Common myeloid progenitor, CD34-positive (primary cell): ENCODE data around the gene RRAGC. TPM values are rescaled to one million over a fixed set of nuclear protein-coding genes. Genes with fewer than 3 reads are reported as not detected.

ENCODE experiments used
- CTCF ChIA-PET: fragments of 350-600 bp; sonication (Branson Sonifier 250); formaldehyde crosslinking; loops from one replicate; lab custom pipeline; 2021; ENCODE audit warnings: antibody characterized with exemption; lab: Charles Lee
- POLR2A ChIA-PET: fragments of 350-600 bp; sonication (Branson Sonifier 250); formaldehyde crosslinking; loops from one replicate; lab custom pipeline; 2021; ENCODE audit warnings: antibody characterized with exemption; lab: Charles Lee
- DNase-seq, 3 donors: peaks; one replicate each; pipeline versions ENCODE4 v3.0.0 to v3.0.0-alpha.2; 2013
- H3K27ac ChIP-seq, 2 experiments: 1 replicate in 1 of 2; 2 replicates in 1 of 2; pipeline ENCODE4 v1.7.0; 2013; ENCODE audit warnings: inconsistent platforms in 2 of 2, low read length in 2 of 2, mild to moderate bottlenecking in 2 of 2, low read depth in 1 of 2, moderate library complexity in 1 of 2; ENCODE audit not compliant: severe bottlenecking in 2 of 2, insufficient read depth in 1 of 2, poor library complexity in 1 of 2
- H3K27me3 ChIP-seq, 5 experiments: replicated peaks in 2 of 5; 1 replicate in 3 of 5; 2 replicates in 2 of 5; pipeline versions ENCODE4 v1.6.1 to v1.7.0; 2013; ENCODE audit warnings: low read length in 4 of 5, mild to moderate bottlenecking in 2 of 5, moderate library complexity in 2 of 5, inconsistent platforms in 1 of 5; ENCODE audit not compliant: insufficient read depth in 5 of 5, control insufficient read depth in 4 of 5
- H3K36me3 ChIP-seq, 4 experiments: 1 replicate in 2 of 4; 2 replicates in 2 of 4; pipeline versions ENCODE4 v1.6.1 to v1.7.0; 2013; ENCODE audit warnings: low read length in 3 of 4, control low read depth in 1 of 4, mild to moderate bottlenecking in 1 of 4; ENCODE audit not compliant: control insufficient read depth in 4 of 4, insufficient read depth in 4 of 4
- H3K4me1 ChIP-seq, 4 experiments: 1 replicate in 3 of 4; 2 replicates in 1 of 4; pipeline versions ENCODE4 v1.6.1 to v1.7.1; 2013; ENCODE audit warnings: low read length in 3 of 4, mild to moderate bottlenecking in 3 of 4, control low read depth in 1 of 4, inconsistent platforms in 1 of 4, moderate library complexity in 1 of 4; ENCODE audit not compliant: control insufficient read depth in 4 of 4, insufficient read depth in 4 of 4; ENCODE audit errors: control extremely low read depth in 1 of 4
- H3K4me3 ChIP-seq, 7 experiments: 1 replicate in 4 of 7; 2 replicates in 3 of 7; pipeline versions ENCODE4 v1.5.1 to v1.7.0; 2013; ENCODE audit warnings: mild to moderate bottlenecking in 7 of 7, low read length in 6 of 7, moderate library complexity in 6 of 7, inconsistent platforms in 2 of 7, low read depth in 2 of 7, control low read depth in 1 of 7; ENCODE audit not compliant: insufficient read depth in 4 of 7, control insufficient read depth in 1 of 7; ENCODE audit errors: extremely low read depth in 1 of 7
- H3K9me3 ChIP-seq, 5 experiments: 1 replicate in 4 of 5; 2 replicates in 1 of 5; pipeline versions ENCODE4 v1.6.1 to v1.7.1; 2013; ENCODE audit warnings: low read length in 4 of 5, mild to moderate bottlenecking in 2 of 5, inconsistent platforms in 1 of 5, low read depth in 1 of 5, moderate library complexity in 1 of 5; ENCODE audit not compliant: control insufficient read depth in 4 of 5, insufficient read depth in 2 of 5; ENCODE audit errors: control extremely low read depth in 1 of 5
- WGBS: methylation state at CpG from one replicate; pipeline ENCODE4 v1.1.5; 2013; ENCODE audit not compliant: insufficient coverage; 5-methylcytosine and 5-hydroxymethylcytosine counted together
- polyA plus RNA-seq: library from polyadenylated mRNA; unstranded; fragments of 120-200 nt; gene quantifications from one replicate; pipeline ENCODE4 v1.2.1, GENCODE V29; 2013

The RRAGC gene, protein sequence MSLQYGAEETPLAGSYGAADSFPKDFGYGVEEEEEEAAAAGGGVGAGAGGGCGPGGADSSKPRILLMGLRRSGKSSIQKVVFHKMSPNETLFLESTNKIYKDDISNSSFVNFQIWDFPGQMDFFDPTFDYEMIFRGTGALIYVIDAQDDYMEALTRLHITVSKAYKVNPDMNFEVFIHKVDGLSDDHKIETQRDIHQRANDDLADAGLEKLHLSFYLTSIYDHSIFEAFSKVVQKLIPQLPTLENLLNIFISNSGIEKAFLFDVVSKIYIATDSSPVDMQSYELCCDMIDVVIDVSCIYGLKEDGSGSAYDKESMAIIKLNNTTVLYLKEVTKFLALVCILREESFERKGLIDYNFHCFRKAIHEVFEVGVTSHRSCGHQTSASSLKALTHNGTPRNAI
- 18.4 TPM for polyA plus RNA-seq

DNA sequence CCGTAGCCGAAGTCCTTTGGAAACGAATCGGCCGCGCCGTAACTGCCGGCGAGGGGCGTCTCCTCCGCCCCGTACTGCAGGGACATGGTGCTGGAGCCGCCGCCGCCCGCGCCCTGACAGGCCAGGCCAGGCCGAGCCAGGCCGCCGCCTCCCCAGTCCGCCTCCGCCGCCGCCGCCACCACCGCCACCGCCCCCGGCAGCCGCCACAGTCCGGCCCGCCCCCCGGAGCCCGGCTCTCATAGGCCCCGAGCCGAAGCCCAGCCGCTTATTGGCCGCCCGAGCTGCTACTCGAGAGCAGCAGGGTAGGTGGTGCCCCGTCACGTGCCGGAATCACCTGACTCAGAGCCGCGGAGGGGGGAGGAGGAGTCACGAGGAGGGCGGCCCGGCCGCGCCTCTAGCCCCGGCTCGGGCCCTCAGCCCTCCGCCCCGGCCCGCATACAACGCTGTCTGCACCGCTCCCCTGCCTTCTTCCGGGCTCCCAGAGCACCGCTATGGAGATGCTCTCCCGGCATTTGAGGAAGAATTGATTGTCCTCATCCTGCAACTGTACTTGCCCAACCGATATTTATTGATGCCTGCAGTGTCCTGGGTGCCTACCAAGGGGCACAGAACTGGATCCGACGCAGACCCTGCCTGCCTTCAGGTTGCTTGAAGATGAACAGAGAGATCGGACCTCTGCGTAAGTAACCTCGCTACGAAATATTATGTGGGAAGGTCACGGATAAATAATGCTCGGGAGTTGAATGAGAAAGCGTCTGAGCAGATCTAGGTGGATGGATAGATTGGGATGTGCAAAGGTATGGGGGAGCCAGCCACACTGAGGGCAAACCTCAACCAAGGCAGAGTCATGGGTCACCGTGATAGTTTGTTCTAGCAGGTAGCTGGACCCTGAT is at the start of gene RRAGC:
TSS of gene RRAGC (minus strand) at position 212 of the 893 bp plus-strand sequence. CDS start at position 86, 126 bp downstream.
- peaks cover 8 to 22% (median 21%) of the 10 kb centered on the region in 4 experiments for H3K4me1 ChIP-seq
- peaks cover 6 to 35% (median 21%) of the 10 kb centered on the region in 4 experiments for H3K36me3 ChIP-seq
- ChIA-PET POLR2A (interaction anchor here (0.9 kb wide), 1 partner anchor 11 kb away, joined by 3 read pairs; no protein-coding TSS in a partner anchor), CTCF (interaction anchor here (0.8 to 1.7 kb wide), 3 partner anchors 11 to 13 kb away, joined by 3 to 4 read pairs (median 3); partner anchors contain the start of gene MYCBP)
- H3K9me3 ChIP-seq = no peaks in the 10 kb centered on the region
- H3K27ac ChIP-seq = peak within 1 kb of the TSS; percentile 53 to 85
- no peaks in the 10 kb centered on the region for H3K27me3 ChIP-seq
- H3K4me3 ChIP-seq = peak within 1 kb of the TSS; percentile 88 to 95 (median 92)
- DNase-seq = peak; percentile 97 to 99 (median 98)
- whole genome bisulfite sequencing = under 1% methylated on average over 57 of the region's 70 CpGs

- POLR2A ChIA-PET = no interaction called here
- DNase-seq = no peak
- CTCF ChIA-PET = no interaction called here
- Histone ChIP-seq H3K4me3 (no peak overlapping the region), H3K36me3 (no peaks in the 10 kb centered on the region), H3K27ac (no peak overlapping the region), H3K4me1 (no peaks in the 10 kb centered on the region), H3K27me3 (no peaks in the 10 kb centered on the region), H3K9me3 (peaks cover 0 to 6% (median 0%) of the 10 kb centered on the region in 5 experiments)
- 91% methylated on average over 12 of the region's 13 CpGs for WGBS
These were observed 49.2 kb upstream of the RRAGC start for GRCh38 chr1:38908821-38909220.

DNA sequence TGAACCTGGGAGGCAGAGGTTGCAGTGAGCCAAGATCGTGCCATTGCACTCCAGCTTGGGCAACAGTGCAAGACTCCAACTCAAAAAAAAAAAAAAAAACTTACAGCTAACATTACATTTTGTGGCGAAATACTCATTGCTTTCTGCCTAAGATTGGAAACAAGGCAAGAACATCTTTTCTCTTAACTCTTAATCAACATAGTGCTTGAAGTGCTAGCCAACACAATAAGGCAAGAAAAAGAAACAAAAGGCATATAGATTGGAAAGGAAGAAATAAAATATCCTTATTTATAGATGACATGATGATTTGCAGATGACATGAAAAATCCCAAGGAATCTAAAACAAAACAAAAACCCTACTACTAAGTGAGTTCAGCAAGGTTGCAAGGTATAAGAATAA is 46.4 kb upstream of the RRAGC start:
- no peak overlapping the region for H3K4me3 ChIP-seq
- peaks cover 0 to 6% (median 0%) of the 10 kb centered on the region in 5 experiments for H3K9me3 ChIP-seq
- no peaks in the 10 kb centered on the region for H3K27me3 ChIP-seq
- H3K36me3 ChIP-seq = no peaks in the 10 kb centered on the region
- POLR2A ChIA-PET = interaction anchor here (0.7 kb wide), 1 partner anchor 688 kb away, joined by 4 read pairs; no protein-coding TSS in a partner anchor
- H3K4me1 ChIP-seq = no peaks in the 10 kb centered on the region
- no CpG with 5 or more reads among the region's 2 CpGs for WGBS
- H3K27ac ChIP-seq = no peak overlapping the region
- DNase-seq = no peak
- CTCF ChIA-PET = no interaction called here

- CTCF ChIA-PET = no interaction called here
- H3K36me3 ChIP-seq = no peaks in the 10 kb centered on the region
- H3K4me3 ChIP-seq = no peak overlapping the region
- 100% methylated on average over 3 of the region's 4 CpGs for WGBS
- POLR2A ChIA-PET = no interaction called here
- H3K9me3 ChIP-seq = no peaks in the 10 kb centered on the region
- H3K27me3 ChIP-seq = no peaks in the 10 kb centered on the region
- H3K27ac ChIP-seq = no peak overlapping the region
- H3K4me1 ChIP-seq = no peaks in the 10 kb centered on the region
- no peak for DNase-seq
These were observed 40.0 kb upstream of the RRAGC start for GRCh38 chr1:38899560-38899959.

GRCh38 chr1:38898653-38899230 is 39.2 kb upstream of the RRAGC start:
- no peak overlapping the region for H3K4me3 ChIP-seq
- H3K36me3 ChIP-seq = no peaks in the 10 kb centered on the region
- H3K27ac ChIP-seq = no peak overlapping the region
- no peaks in the 10 kb centered on the region for H3K9me3 ChIP-seq
- DNase-seq = no peak
- ChIA-PET CTCF (no interaction called here), POLR2A (no interaction called here)
- no peaks in the 10 kb centered on the region for H3K27me3 ChIP-seq
- H3K4me1 ChIP-seq = no peaks in the 10 kb centered on the region

GRCh38 chr1:38896169-38896568 is 36.6 kb upstream of the RRAGC start:
- ChIA-PET POLR2A (no interaction called here), CTCF (no interaction called here)
- Histone ChIP-seq H3K9me3 (no peaks in the 10 kb centered on the region), H3K36me3 (no peaks in the 10 kb centered on the region), H3K4me1 (no peaks in the 10 kb centered on the region), H3K4me3 (no peak overlapping the region), H3K27ac (no peak overlapping the region), H3K27me3 (no peaks in the 10 kb centered on the region)
- WGBS = 100% methylated on average over 1 of the region's 2 CpGs
- DNase-seq = no peak
